Cardiac muscle cell (in vitro differentiated cells and primary cell): Measurements from ENCODE around the gene INO80C. TPM values are rescaled to one million over a fixed set of nuclear protein-coding genes. Genes with fewer than 3 reads are reported as not detected.
"Not testable (repeated sequence)": the region's sequence is repeated elsewhere in the genome, so short reads cannot be mapped to it uniquely, and the experiment has no call there.

Experiments used
- DNase-seq, 2 donors: peaks; one replicate each; pipeline versions ENCODE4 v3.0.0 to v3.0.0-alpha.2; 2010 to 2017; ENCODE audit warnings: low read depth in 1 of 2, low spot score in 1 of 2
- H3K27ac ChIP-seq: fragments of 200-600 bp; sonication (generic); 2 replicates; pipeline ENCODE4 v1.5.1; 2016
- H3K27me3 ChIP-seq: fragments of 200-600 bp; sonication (generic); 2 replicates; pipeline ENCODE4 v1.6.0; 2016; ENCODE audit warnings: control low read depth
- H3K36me3 ChIP-seq: fragments of 200-600 bp; sonication (generic); 2 replicates; pipeline ENCODE4 v1.5.1; 2016; ENCODE audit warnings: control low read depth
- H3K4me1 ChIP-seq: fragments of 200-600 bp; sonication (generic); 2 replicates; pipeline ENCODE4 v1.8.1; 2017; ENCODE audit warnings: low read depth, mild to moderate bottlenecking, mixed run types
- H3K4me3 ChIP-seq: fragments of 200-600 bp; sonication (generic); 2 replicates; pipeline ENCODE4 v1.5.1; 2016; ENCODE audit warnings: mild to moderate bottlenecking
- H3K9me3 ChIP-seq: fragments of 200-600 bp; sonication (generic); 2 replicates; pipeline ENCODE4 v1.5.1; 2017; ENCODE audit warnings: low read depth, mild to moderate bottlenecking, control low read depth
- CTCF ChIP-seq: IDR thresholded peaks from 2 replicates; pipeline ENCODE4 v1.5.1; 2012; ENCODE audit warnings: low read depth, mild to moderate bottlenecking, low read length
- polyA plus RNA-seq: library from polyadenylated mRNA; unstranded; fragments of >200 nt; fragmentation: Nextera tagmentation; extraction: Ambion mirVana; gene quantifications from 2 replicates; pipeline ENCODE4 v1.2.1, GENCODE V29; 2016
- total RNA-seq: library from RNA; depleted of rRNA; stranded (reverse); fragments of >200 nt; gene quantifications from 2 replicates; pipeline ENCODE4 v1.2.3, GENCODE V29; 2016

Gene INO80C
- total and polyA plus RNA-seq, 2 experiments from 2014 or later, result 13.5 to 27.8 TPM

GRCh38 chr18:35458271-35458670, 39.5 kb downstream of the INO80C start:
- TF ChIP-seq CTCF, result no peak
- Histone ChIP-seq H3K9me3 (no peaks in the 10 kb centered on the region), H3K36me3 (no peaks in the 10 kb centered on the region), H3K27ac (no peak overlapping the region), H3K4me3 (no peak overlapping the region), H3K27me3 (no peaks in the 10 kb centered on the region), H3K4me1 (no peaks in the 10 kb centered on the region)
- no peak for DNase-seq

GRCh38 chr18:35457140-35457704, 40.5 kb downstream of the INO80C start:
- Histone ChIP-seq H3K27me3 (no peaks in the 10 kb centered on the region), H3K9me3 (no peaks in the 10 kb centered on the region), H3K4me1 (no peaks in the 10 kb centered on the region), H3K36me3 (no peaks in the 10 kb centered on the region), H3K4me3 (no peak overlapping the region), H3K27ac (no peak overlapping the region)
- DNase-seq, result peak in 1 of 2 donors; percentile 37
- TF ChIP-seq CTCF, result no peak

GRCh38 chr18:35455926-35456763, 41.6 kb downstream of the INO80C start:
- H3K27me3 ChIP-seq, result no peaks in the 10 kb centered on the region
- H3K27ac ChIP-seq, result no peak overlapping the region
- H3K4me3 ChIP-seq, result no peak overlapping the region
- DNase-seq, result peak in 1 of 2 donors; percentile 42
- no peaks in the 10 kb centered on the region for H3K36me3 ChIP-seq
- H3K9me3 ChIP-seq, result no peaks in the 10 kb centered on the region
- TF ChIP-seq CTCF, result no peak
- no peaks in the 10 kb centered on the region for H3K4me1 ChIP-seq

GRCh38 chr18:35454803-35455202, 43.0 kb downstream of the INO80C start:
- no peak for TF ChIP-seq CTCF
- no peaks in the 10 kb centered on the region for H3K4me1 ChIP-seq
- DNase-seq, result no peak
- no peak overlapping the region for H3K4me3 ChIP-seq
- H3K9me3 ChIP-seq, result no peaks in the 10 kb centered on the region
- no peaks in the 10 kb centered on the region for H3K36me3 ChIP-seq
- H3K27me3 ChIP-seq, result no peaks in the 10 kb centered on the region
- no peak overlapping the region for H3K27ac ChIP-seq

GRCh38 chr18:35453065-35453464, 44.7 kb downstream of the INO80C start:
- H3K36me3 ChIP-seq, H3K4me1 ChIP-seq, H3K27ac ChIP-seq, H3K27me3 ChIP-seq, DNase-seq, H3K4me3 ChIP-seq, H3K9me3 ChIP-seq: not testable (repeated sequence)

GRCh38 chr18:35451916-35452315, 45.8 kb downstream of the INO80C start:
- H3K36me3 ChIP-seq, result no peaks in the 10 kb centered on the region
- no peak for TF ChIP-seq CTCF
- no peaks in the 10 kb centered on the region for H3K27me3 ChIP-seq
- no peaks in the 10 kb centered on the region for H3K9me3 ChIP-seq
- H3K4me3 ChIP-seq, result no peak overlapping the region
- no peak for DNase-seq
- no peak overlapping the region for H3K27ac ChIP-seq
- no peaks in the 10 kb centered on the region for H3K4me1 ChIP-seq
